SK-N-SH (cell line): ENCODE data around the gene NTNG1. TPM values are rescaled to one million over a fixed set of nuclear protein-coding genes. Genes with fewer than 3 reads are reported as not detected.
"Not testable (repeated sequence)": the region's sequence is repeated elsewhere in the genome, so short reads cannot be mapped to it uniquely, and the experiment has no call there.

Experiments used
- CTCF ChIA-PET: fragments of 300-600, 350-600 bp; formaldehyde crosslinking; extraction: SDS; loops from one replicate; lab custom pipeline; 2021; lab: Yijun Ruan, JAX
- POLR2A ChIA-PET: fragments of 350-600 bp; sonication (Branson Sonifier 250); formaldehyde crosslinking; extraction: SDS; loops from one replicate; lab custom pipeline; 2020; ENCODE audit warnings: antibody characterized with exemption, inconsistent platforms; lab: Yijun Ruan, JAX
- DNase-seq: peaks from one replicate; pipeline ENCODE4 v3.0.0; 2012
- H2AFZ ChIP-seq: fragments of 200-600 bp; sonication (generic); 2 replicates; pipeline ENCODE4 v1.8.1; 2016; ENCODE audit warnings: antibody characterized with exemption, mild to moderate bottlenecking, low read depth
- H3F3A ChIP-seq: fragments of 200-600 bp; sonication (generic); replicated peaks from 2 replicates; pipeline ENCODE3; 2016; ENCODE audit warnings: antibody characterized with exemption, mild to moderate bottlenecking; ENCODE audit not compliant: insufficient read depth
- H3K27ac ChIP-seq, 2 experiments: fragments of 200-500 bp in 1 of 2; fragments of 200-600 bp in 1 of 2; sonication (Bioruptor generic) in 1 of 2; sonication (generic), shearing (Covaris generic) in 1 of 2; 2 replicates each; pipeline versions ENCODE4 v1.5.1 to v1.6.1; 2014 to 2016; ENCODE audit warnings: low read depth in 2 of 2, inconsistent platforms in 1 of 2, low read length in 1 of 2, mild to moderate bottlenecking in 1 of 2, mixed read lengths in 1 of 2
- H3K27me3 ChIP-seq: fragments of 200-600 bp; sonication (generic), shearing (Covaris generic); 2 replicates; pipeline ENCODE4 v1.6.1; 2016; ENCODE audit warnings: mixed run types; ENCODE audit not compliant: insufficient read depth
- H3K36me3 ChIP-seq, 2 experiments: fragments of 200-500 bp in 1 of 2; fragments of 200-600 bp in 1 of 2; sonication (Bioruptor generic) in 1 of 2; sonication (generic) in 1 of 2; replicated peaks in 1 of 2; 2 replicates each; pipeline versions ENCODE3 to v1.5.1; 2014 to 2016; ENCODE audit warnings: low read length in 1 of 2, mild to moderate bottlenecking in 1 of 2; ENCODE audit not compliant: insufficient read depth in 2 of 2, control insufficient read depth in 1 of 2
- H3K4me1 ChIP-seq, 2 experiments: fragments of 200-500 bp in 1 of 2; fragments of 200-600 bp in 1 of 2; sonication (Bioruptor generic) in 1 of 2; sonication (generic), shearing (Covaris generic) in 1 of 2; 2 replicates each; pipeline versions ENCODE4 v1.5.1 to v1.6.1; 2014 to 2016; ENCODE audit warnings: low read depth in 1 of 2, low read length in 1 of 2, mixed run types in 1 of 2; ENCODE audit not compliant: insufficient read depth in 2 of 2, control insufficient read depth in 1 of 2
- H3K4me2 ChIP-seq: fragments of 200-600 bp; sonication (generic), shearing (Covaris generic); 2 replicates; pipeline ENCODE4 v1.6.1; 2017; ENCODE audit warnings: mixed run types
- H3K4me3 ChIP-seq, 2 experiments: fragments of 200-500 bp in 1 of 2; fragments of 200-600 bp in 1 of 2; sonication (Bioruptor generic) in 1 of 2; sonication (generic), shearing (Covaris generic) in 1 of 2; 2 replicates each; pipeline versions ENCODE4 v1.5.1 to v1.8.1; 2014 to 2016; ENCODE audit warnings: low read depth in 2 of 2, inconsistent platforms in 1 of 2, low read length in 1 of 2, mild to moderate bottlenecking in 1 of 2, mixed read lengths in 1 of 2, moderate library complexity in 1 of 2
- H3K79me2 ChIP-seq: fragments of 200-600 bp; sonication (generic); 2 replicates; pipeline ENCODE4 v1.8.1; 2017; ENCODE audit warnings: mild to moderate bottlenecking; ENCODE audit not compliant: insufficient read depth
- H3K9ac ChIP-seq: fragments of 200-600 bp; sonication (generic); 2 replicates; pipeline ENCODE4 v1.6.1; 2017; ENCODE audit warnings: mixed run types
- H3K9me2 ChIP-seq: fragments of 200-600 bp; sonication (generic); 2 replicates; pipeline ENCODE4 v1.6.1; 2017; ENCODE audit warnings: mixed run types
- H3K9me3 ChIP-seq: fragments of 200-600 bp; sonication (generic); 2 replicates; pipeline ENCODE4 v1.6.1; 2017; ENCODE audit warnings: mixed run types, mild to moderate bottlenecking, moderate library complexity
- H4K20me1 ChIP-seq: fragments of 200-600 bp; sonication (generic); 2 replicates; pipeline ENCODE4 v1.6.1; 2017; ENCODE audit warnings: mild to moderate bottlenecking, mixed run types; ENCODE audit not compliant: insufficient read depth
- CHD2 ChIP-seq: fragments of 150-350 bp; IDR thresholded peaks from 2 replicates; pipeline ENCODE4 v1.6.1; 2018; ENCODE audit warnings: low read length; ENCODE audit not compliant: partially characterized antibody
- ELF1 ChIP-seq: IDR thresholded peaks from 2 replicates; pipeline ENCODE4 v1.4.0; 2012
- FOSL2 ChIP-seq: IDR thresholded peaks from 2 replicates; pipeline ENCODE4 v1.4.0; 2012; ENCODE audit warnings: low read depth, mild to moderate bottlenecking, moderate library complexity, borderline replicate concordance
- GABPA ChIP-seq: IDR thresholded peaks from 2 replicates; pipeline ENCODE4 v1.4.0; 2012; ENCODE audit warnings: low read depth, mild to moderate bottlenecking
- GATA2 ChIP-seq: sonication (generic); formaldehyde crosslinking; IDR thresholded peaks from 2 replicates; pipeline ENCODE4 v1.5.0; 2020; ENCODE audit warnings: mild to moderate bottlenecking, missing genetic modification reagents
- MEF2A ChIP-seq: IDR thresholded peaks from 2 replicates; pipeline ENCODE4 v1.4.0; 2012; ENCODE audit warnings: low read depth, borderline replicate concordance
- RAD21 ChIP-seq: IDR thresholded peaks from 2 replicates; pipeline ENCODE4 v1.6.1; 2012; ENCODE audit warnings: mild to moderate bottlenecking, low read length
- RFX5 ChIP-seq: IDR thresholded peaks from 2 replicates; pipeline ENCODE4 v1.6.1; 2012; ENCODE audit warnings: mild to moderate bottlenecking, improper control_type of control experiment, low read length
- RXRA ChIP-seq: IDR thresholded peaks from 2 replicates; pipeline ENCODE4 v1.4.0; 2012; ENCODE audit warnings: low read depth, mild to moderate bottlenecking, borderline replicate concordance
- TAF1 ChIP-seq: IDR thresholded peaks from 2 replicates; pipeline ENCODE4 v1.6.1; 2012; ENCODE audit warnings: low read depth, mild to moderate bottlenecking, low read length, moderate library complexity, borderline replicate concordance
- TCF12 ChIP-seq: IDR thresholded peaks from 2 replicates; pipeline ENCODE4 v1.4.0; 2012
- WGBS: methylation state at CpG from one replicate; pipeline ENCODE4 v1.1.6; 2017; ENCODE audit warnings: low lambda C conversion rate; 5-methylcytosine and 5-hydroxymethylcytosine counted together
- polyA plus RNA-seq, 3 experiments: library from polyadenylated mRNA; depleted of rRNA; stranded (reverse); fragments of >200 nt; gene quantifications; 2 replicates each; pipeline ENCODE4 v1.2.3, GENCODE V29; 2012
- TF ChIP-seq, protein P1 (sequence below): IDR thresholded peaks from 2 replicates; pipeline ENCODE4 v1.6.1; 2012; ENCODE audit warnings: mild to moderate bottlenecking, low read depth, low read length, moderate library complexity
- TF ChIP-seq, protein P2 (sequence below): IDR thresholded peaks from 2 replicates; pipeline ENCODE4; 2012
- TF ChIP-seq, protein P3 (sequence below): IDR thresholded peaks from 2 replicates; pipeline ENCODE4 v1.4.0; 2012; ENCODE audit warnings: low read depth
- TF ChIP-seq, protein P4 (sequence below): fragments of 150-350 bp; IDR thresholded peaks from 2 replicates; pipeline ENCODE4 v1.6.1; 2017; ENCODE audit warnings: antibody characterized with exemption, low read length, low read depth, borderline replicate concordance
- TF ChIP-seq, protein P5 (sequence below): fragments of 150-350 bp; IDR thresholded peaks from 2 replicates; pipeline ENCODE4 v1.6.1; 2016; ENCODE audit warnings: mild to moderate bottlenecking, low read depth, low read length

The NTNG1 gene
- polyA plus RNA-seq, 1 of the 3 experiments (the other 2 are of a cell fraction) = 0.03 TPM

DNA sequence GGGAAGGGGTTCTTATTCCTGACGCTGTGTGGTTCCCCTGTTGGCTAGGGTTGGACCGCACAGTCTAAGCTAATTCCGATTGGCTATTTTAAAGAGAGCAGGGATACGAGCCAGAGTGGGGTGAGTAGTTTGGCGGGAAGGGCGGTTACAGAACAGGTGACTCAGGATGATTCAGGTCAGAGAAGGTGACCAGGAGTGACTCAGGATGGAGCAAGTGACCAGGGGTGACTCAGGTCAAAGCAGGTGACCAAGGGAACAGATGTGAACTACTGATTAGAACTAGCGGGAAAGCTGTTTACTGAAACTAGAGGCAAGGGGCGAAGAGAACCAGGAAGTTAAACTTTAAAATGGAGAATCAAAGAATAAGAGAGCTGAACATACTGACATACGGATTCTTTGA is 24.1 kb downstream of the NTNG1 start:
- POLR2A ChIA-PET, H3K36me3 ChIP-seq, H3K9ac ChIP-seq, H3K79me2 ChIP-seq, H4K20me1 ChIP-seq, DNase-seq, H2AFZ ChIP-seq, H3F3A ChIP-seq, H3K4me2 ChIP-seq, H3K27me3 ChIP-seq, CTCF ChIA-PET, H3K4me1 ChIP-seq, H3K27ac ChIP-seq, H3K4me3 ChIP-seq, H3K9me2 ChIP-seq, H3K9me3 ChIP-seq: not testable (repeated sequence)
- 61% methylated on average over 9 of the region's 9 CpGs for WGBS

DNA sequence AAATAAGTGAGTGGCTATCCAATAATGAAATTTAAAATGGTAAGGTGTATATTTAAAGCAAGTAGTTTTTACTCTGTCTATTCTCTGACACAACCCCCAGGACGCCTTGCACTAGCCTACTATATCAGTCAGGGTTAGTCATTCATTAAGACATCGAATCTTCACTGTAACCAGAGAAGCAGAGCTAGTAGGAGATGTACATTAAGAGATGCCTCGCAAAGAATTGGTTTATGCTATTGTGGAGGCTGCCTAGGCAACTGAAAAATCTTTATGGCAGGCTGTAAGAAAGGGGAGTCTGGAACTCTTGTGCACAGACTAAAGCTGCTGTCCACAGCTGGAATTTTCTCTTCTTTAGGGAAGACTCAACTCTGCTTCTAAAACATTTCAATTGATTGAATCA is 28.8 kb downstream of the NTNG1 start:
- TF ChIP-seq TAF1 = no peak
- TF ChIP-seq, protein P1, sequence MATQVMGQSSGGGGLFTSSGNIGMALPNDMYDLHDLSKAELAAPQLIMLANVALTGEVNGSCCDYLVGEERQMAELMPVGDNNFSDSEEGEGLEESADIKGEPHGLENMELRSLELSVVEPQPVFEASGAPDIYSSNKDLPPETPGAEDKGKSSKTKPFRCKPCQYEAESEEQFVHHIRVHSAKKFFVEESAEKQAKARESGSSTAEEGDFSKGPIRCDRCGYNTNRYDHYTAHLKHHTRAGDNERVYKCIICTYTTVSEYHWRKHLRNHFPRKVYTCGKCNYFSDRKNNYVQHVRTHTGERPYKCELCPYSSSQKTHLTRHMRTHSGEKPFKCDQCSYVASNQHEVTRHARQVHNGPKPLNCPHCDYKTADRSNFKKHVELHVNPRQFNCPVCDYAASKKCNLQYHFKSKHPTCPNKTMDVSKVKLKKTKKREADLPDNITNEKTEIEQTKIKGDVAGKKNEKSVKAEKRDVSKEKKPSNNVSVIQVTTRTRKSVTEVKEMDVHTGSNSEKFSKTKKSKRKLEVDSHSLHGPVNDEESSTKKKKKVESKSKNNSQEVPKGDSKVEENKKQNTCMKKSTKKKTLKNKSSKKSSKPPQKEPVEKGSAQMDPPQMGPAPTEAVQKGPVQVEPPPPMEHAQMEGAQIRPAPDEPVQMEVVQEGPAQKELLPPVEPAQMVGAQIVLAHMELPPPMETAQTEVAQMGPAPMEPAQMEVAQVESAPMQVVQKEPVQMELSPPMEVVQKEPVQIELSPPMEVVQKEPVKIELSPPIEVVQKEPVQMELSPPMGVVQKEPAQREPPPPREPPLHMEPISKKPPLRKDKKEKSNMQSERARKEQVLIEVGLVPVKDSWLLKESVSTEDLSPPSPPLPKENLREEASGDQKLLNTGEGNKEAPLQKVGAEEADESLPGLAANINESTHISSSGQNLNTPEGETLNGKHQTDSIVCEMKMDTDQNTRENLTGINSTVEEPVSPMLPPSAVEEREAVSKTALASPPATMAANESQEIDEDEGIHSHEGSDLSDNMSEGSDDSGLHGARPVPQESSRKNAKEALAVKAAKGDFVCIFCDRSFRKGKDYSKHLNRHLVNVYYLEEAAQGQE = no peak
- no peak for TF ChIP-seq GABPA
- TF ChIP-seq RXRA = no peak
- no peak for TF ChIP-seq CHD2
- no peak for TF ChIP-seq RFX5
- TF ChIP-seq, all 33 proteins: peak for 0
- no peaks in the 10 kb centered on the region for H3F3A ChIP-seq
- no peaks in the 10 kb centered on the region for H3K9me2 ChIP-seq
- no peaks in the 10 kb centered on the region for H3K9me3 ChIP-seq
- H3K4me2 ChIP-seq = no peak overlapping the region
- H3K9ac ChIP-seq = no peak overlapping the region
- no peak overlapping the region for H2AFZ ChIP-seq
- no peaks in the 10 kb centered on the region for H3K79me2 ChIP-seq
- no peak for DNase-seq
- no peaks in the 10 kb centered on the region for H4K20me1 ChIP-seq
- ChIA-PET POLR2A (no interaction called here), CTCF (no interaction called here)
- no peak overlapping the region for H3K27ac ChIP-seq
- whole genome bisulfite sequencing = 19% methylated on average over 3 of the region's 3 CpGs
- H3K4me3 ChIP-seq = no peak overlapping the region
- no peaks in the 10 kb centered on the region for H3K27me3 ChIP-seq
- H3K4me1 ChIP-seq = peaks cover 0 to 11% of the 10 kb centered on the region in 2 experiments; a peak in 1 of 4 replicates
- no peaks in the 10 kb centered on the region for H3K36me3 ChIP-seq

DNA sequence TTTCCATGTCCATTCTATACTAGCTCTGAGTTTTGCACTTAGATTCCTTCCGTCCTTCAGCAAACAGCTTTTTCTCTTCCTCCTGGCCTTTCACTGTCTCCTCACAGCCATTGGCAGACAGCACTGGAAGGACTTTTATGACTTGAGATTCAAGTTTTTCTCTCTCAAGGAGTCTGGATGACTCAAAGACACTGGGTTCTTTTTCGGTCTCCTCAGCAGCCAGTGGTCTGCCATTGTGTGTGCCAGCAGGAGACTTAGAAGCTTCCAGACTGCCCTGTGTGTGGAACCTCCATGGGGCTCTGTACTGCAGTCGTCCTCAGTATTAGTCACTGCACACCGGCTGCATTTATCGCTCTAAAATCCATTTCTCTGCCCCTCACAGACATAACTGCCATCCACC is 30.5 kb downstream of the NTNG1 start:
- no peaks in the 10 kb centered on the region for H3K9me2 ChIP-seq
- no peak for DNase-seq
- no peak overlapping the region for H3K27ac ChIP-seq
- H3K36me3 ChIP-seq = no peaks in the 10 kb centered on the region
- H4K20me1 ChIP-seq = no peaks in the 10 kb centered on the region
- WGBS = 54% methylated on average over 5 of the region's 5 CpGs
- no peak overlapping the region for H3K4me3 ChIP-seq
- H3K27me3 ChIP-seq = no peaks in the 10 kb centered on the region
- no peak overlapping the region for H3K4me2 ChIP-seq
- no peaks in the 10 kb centered on the region for H3K79me2 ChIP-seq
- no peaks in the 10 kb centered on the region for H3F3A ChIP-seq
- no peak overlapping the region for H2AFZ ChIP-seq
- H3K4me1 ChIP-seq = peaks cover 0 to 11% of the 10 kb centered on the region in 2 experiments; a peak in 1 of 4 replicates
- POLR2A ChIA-PET = no interaction called here
- CTCF ChIA-PET = interaction anchor here (0.7 kb wide), 1 partner anchor 794 kb away, joined by 3 read pairs; no protein-coding TSS in a partner anchor
- H3K9ac ChIP-seq = no peak overlapping the region
- H3K9me3 ChIP-seq = no peaks in the 10 kb centered on the region
- TF ChIP-seq GATA2 (CRISPR knock-in tag) (no peak), RFX5 (no peak), CHD2 (no peak), FOSL2 (no peak), TCF12 (no peak), ELF1 (no peak), MEF2A (no peak), RAD21 (no peak)
- TF ChIP-seq, protein P2, sequence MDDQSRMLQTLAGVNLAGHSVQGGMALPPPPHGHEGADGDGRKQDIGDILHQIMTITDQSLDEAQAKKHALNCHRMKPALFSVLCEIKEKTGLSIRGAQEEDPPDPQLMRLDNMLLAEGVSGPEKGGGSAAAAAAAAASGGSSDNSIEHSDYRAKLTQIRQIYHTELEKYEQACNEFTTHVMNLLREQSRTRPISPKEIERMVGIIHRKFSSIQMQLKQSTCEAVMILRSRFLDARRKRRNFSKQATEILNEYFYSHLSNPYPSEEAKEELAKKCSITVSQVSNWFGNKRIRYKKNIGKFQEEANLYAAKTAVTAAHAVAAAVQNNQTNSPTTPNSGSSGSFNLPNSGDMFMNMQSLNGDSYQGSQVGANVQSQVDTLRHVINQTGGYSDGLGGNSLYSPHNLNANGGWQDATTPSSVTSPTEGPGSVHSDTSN = no peak
- TF ChIP-seq, protein P3, sequence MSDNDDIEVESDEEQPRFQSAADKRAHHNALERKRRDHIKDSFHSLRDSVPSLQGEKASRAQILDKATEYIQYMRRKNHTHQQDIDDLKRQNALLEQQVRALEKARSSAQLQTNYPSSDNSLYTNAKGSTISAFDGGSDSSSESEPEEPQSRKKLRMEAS = no peak
- TF ChIP-seq, protein P4, sequence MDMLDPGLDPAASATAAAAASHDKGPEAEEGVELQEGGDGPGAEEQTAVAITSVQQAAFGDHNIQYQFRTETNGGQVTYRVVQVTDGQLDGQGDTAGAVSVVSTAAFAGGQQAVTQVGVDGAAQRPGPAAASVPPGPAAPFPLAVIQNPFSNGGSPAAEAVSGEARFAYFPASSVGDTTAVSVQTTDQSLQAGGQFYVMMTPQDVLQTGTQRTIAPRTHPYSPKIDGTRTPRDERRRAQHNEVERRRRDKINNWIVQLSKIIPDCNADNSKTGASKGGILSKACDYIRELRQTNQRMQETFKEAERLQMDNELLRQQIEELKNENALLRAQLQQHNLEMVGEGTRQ = no peak
- TF ChIP-seq, protein P5, sequence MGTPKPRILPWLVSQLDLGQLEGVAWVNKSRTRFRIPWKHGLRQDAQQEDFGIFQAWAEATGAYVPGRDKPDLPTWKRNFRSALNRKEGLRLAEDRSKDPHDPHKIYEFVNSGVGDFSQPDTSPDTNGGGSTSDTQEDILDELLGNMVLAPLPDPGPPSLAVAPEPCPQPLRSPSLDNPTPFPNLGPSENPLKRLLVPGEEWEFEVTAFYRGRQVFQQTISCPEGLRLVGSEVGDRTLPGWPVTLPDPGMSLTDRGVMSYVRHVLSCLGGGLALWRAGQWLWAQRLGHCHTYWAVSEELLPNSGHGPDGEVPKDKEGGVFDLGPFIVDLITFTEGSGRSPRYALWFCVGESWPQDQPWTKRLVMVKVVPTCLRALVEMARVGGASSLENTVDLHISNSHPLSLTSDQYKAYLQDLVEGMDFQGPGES = no peak
